HG03095 (cell line): ENCODE results near the gene FBXO11.
"Not testable (repeated sequence)": the region's sequence is repeated elsewhere in the genome, so short reads cannot be mapped to it uniquely, and the experiment has no call there.

ENCODE experiments used
- ATAC-seq: cut with Tn5 transposase; IDR thresholded peaks from one replicate; pipeline ENCODE4 v1.9.1; 2021; ENCODE audit warnings: moderate library complexity; ENCODE audit not compliant: unreplicated experiment

Gene FBXO11

GRCh38 chr2:47899915-47900816 lies 6.1 kb downstream of the FBXO11 start:
- ATAC-seq, result no peak

GRCh38 chr2:47897883-47898731 lies 8.2 kb downstream of the FBXO11 start:
- ATAC-seq, result peak; percentile 37

- ATAC-seq, result not testable (repeated sequence)
These were observed 9.0 kb downstream of the FBXO11 start for GRCh38 chr2:47897191-47897882.

- no peak for ATAC-seq
These were observed 9.8 kb downstream of the FBXO11 start for GRCh38 chr2:47896450-47896968.

GRCh38 chr2:47893771-47894170 lies 12.5 kb downstream of the FBXO11 start:
- ATAC-seq, result no peak

DNA sequence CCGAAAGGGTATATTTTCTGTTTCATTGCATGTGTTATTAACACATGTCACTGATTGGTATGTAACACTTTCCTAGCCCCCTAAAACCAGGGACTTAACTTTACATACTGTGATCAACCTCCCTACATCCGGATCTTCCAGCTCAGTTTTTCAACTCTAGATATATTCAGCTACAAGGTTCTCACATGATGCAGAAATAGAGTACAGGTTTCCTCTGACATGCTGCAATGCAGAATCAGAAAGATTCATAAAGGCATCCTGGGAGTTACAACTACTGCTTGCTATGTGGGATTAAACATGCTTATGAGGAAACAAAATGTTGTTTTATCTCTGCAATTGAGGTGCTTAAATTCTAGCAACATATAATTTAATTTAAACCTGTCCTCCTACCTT lies 14.0 kb downstream of the FBXO11 start:
- no peak for ATAC-seq

DNA sequence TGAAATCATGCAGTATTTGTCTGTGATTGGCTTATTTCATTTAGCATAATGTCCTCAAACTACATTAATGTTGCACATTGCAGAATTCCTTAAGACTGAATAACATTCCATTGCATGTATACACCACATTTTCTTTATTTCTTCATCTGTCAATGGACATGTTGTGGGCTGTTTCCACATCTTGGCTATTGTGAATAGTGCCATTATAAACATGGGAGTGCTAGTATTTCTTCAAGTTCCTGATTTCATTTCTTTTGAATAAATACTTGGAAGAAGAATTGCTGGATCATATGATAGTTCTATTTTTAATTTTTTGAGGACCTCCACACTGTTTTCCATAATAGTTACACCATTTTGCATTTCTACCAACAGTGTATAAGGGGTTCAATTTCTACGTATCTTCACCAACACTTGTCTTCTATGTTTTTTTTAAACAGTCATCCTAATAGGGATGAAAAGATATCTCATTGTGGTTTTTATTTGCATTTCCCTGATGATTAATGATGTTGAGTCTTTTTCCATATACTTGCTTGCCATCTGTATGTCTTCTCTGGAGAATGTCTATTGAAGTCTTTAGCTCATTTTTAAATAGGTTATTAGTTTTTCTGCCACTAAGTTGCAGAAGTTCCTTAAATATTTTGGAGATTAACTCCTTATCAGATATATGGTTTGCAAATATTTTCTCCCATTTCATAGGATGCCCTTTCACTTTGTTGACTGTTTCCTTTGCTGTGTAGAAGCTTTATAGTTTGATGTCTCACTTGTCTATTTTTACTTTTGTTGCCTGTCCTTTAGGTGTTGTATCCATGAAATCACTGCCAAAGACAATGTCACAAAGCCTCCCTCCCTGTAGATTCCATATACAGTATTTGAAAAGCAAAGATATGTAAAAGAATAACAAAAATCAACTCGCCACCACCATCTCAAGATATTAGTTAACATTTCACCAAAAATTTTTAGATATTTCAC lies 14.6 kb downstream of the FBXO11 start:
- ATAC-seq, result no peak

DNA sequence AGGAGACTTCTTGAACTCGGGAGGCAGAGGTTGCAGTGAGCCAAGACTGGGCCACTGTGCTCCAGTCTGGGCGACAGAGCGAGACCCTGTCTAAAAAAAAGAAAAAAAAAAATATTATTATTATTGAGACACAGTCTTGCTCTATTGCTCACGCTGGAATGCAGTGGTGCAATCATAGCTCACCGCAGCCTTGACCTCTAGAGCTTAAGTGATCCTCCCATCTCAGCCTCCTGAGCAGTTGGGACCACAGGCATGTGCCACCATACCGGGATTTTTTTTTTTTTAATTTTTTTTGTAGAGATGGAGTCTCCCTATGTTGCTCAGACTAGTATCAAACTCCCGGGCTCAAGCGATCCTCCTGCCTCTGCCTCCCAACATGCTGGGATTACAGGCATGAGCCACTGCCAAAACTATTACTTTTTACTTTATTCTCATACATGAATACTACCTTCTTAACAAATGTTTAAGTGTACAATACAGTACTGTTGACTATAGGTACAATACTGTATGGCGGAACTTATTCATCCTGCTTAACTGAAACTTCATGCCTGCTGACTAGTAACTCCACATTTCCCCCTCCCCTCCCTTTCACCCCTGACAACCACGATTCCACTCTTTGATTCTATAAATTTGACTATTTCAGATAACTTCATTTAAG lies 15.5 kb downstream of the FBXO11 start:
- ATAC-seq, result no peak

DNA sequence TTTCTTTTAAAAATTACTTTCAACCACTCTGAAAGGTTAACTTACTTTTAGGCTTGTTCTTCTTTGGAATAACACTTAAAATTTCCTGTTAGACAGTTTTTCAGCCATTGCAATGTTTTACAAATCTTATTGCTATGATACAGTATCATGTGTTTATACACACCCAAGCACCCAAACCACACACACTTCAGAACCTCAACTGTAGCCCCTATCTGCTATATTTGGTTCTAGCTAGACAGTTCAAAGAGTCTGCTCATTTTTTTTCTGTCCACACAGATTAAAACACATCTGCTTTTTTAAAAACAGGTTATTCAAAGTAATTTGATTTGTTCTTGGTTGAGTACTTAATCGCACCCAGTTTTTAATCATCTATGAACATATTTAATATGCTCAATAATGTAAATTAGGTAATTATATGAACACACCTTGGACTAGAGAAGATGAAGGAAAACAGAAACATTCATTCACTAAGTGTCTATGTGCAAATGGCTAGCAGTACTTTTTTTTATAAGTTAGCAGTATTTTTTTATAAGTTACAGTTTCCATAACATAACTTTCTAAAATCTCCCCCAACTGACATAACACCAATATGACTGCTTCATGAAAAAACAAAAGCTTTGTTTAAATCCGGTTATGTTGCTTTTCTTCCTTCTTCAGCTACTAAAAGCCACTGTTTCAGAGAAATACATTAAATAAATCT lies 17.6 kb downstream of the FBXO11 start:
- no peak for ATAC-seq

- no peak for ATAC-seq
These were observed 29.4 kb downstream of the FBXO11 start for GRCh38 chr2:47876912-47877311.

GRCh38 chr2:47872941-47873340 lies 33.4 kb downstream of the FBXO11 start:
- ATAC-seq, result no peak

DNA sequence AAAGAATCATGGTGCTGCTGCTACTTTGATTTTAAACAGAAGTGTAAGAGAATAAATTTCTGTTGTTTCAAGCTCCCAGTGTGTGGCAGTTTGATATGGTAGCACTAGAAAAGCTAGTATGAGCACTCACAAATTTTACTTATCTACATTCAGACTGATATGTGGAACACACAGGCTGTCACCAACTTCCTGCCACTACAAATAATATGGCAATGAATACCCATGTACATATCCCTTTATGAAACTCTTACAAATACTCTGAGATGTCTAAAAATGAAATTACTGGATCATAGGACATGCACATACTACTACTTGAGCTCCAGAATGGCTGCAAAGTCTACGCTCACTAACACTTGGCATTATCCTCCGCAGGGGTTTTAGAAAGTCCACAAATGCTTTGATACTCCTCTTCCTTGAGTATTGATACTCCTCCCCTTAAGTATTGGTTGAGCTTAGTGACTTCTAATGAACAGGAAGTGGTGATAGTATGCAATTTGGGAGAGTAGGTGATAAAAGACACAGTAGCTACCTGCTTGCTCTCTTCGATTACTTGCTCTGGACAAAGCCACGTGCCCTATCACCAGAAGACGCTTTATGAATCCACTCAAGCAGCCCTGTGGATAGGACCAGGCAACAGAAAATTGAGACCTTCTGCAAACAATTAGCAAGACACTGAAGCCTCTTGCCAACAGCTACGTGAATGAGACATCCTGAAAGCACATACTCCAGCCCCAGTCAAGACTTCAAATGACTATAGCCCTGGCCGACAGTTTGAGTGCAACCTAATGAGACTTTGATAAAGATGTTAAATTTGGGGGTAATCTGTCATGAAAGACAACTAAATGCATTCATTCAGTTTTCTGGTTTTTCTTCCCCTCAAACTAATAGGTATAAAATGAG lies 35.4 kb downstream of the FBXO11 start:
- ATAC-seq, result no peak

- no peak for ATAC-seq
These were observed 36.3 kb downstream of the FBXO11 start for GRCh38 chr2:47869859-47870595.

DNA sequence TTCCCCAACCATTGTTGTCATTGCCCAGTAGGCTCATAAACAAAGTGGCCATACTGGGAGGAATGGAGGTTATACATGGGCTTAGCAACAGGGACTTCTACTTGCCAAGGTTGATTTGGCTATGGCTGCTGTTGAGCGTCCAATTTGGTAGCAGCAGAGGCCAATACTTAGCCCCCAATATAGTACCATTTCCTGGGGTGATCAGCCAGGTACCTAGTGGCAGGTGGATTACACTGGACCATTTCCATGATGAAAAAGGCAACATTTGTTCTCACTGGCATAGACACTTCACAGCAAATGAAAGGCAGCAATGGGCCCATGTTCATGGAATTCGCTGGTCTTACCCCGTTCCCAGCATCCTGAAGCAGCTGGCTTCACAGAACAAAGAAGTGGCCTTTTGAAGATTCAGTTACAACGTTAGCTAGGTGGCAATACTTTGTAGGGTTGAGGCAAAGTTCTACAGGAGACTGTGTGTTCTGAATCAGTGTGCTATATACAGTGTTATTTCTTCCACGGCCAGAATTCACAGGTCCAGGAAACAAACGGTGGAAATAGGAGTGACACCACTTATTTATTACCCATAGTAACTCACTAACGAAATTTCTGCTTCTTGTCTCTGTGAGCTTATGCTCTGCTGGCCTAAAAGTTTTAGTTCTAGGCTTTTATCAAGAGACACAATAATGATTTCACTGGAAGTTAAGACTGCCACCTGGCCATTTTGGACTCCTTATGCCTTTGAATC lies 37.5 kb downstream of the FBXO11 start:
- no peak for ATAC-seq

GRCh38 chr2:47867205-47867604 lies 39.1 kb downstream of the FBXO11 start:
- no peak for ATAC-seq

DNA sequence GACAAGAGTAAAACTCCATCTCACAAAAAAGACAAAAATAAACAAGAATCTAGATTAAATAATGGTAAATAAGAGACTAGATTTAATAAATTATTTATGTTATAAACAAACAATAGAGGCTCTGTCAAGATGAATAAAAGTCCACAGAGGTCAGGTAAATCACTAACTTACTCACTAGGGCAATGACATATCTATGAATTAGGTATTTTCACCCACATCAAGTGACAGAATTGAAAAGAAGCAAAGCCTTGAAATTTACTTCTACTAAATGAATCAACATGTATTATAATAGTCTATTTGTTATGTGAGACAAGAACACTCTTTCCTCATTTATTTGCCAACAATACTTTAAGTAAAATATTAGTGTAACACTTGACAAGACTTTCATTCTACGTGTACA lies 41.7 kb downstream of the FBXO11 start:
- ATAC-seq, result no peak
